Cardiac fibroblast (primary cell): ENCODE results near the gene SMG6.
"Not testable (repeated sequence)": the region's sequence is repeated elsewhere in the genome, so short reads cannot be mapped to it uniquely, and the experiment has no call there.

Experiments
- DNase-seq, 2 donors: peaks; one replicate each; pipeline versions ENCODE4 v3.0.0 to v3.0.0-alpha.2; 2010; ENCODE audit warnings: low read depth in 2 of 2
- H3K4me3 ChIP-seq, 2 donors: replicated peaks in 1 of 2; 1 replicate in 1 of 2; 2 replicates in 1 of 2; pipeline ENCODE4 v1.5.1; 2011; ENCODE audit warnings: low read depth in 2 of 2, low read length in 2 of 2, mild to moderate bottlenecking in 2 of 2, moderate library complexity in 1 of 2
- CTCF ChIP-seq: IDR thresholded peaks from one replicate; pipeline ENCODE4 v1.5.1; 2011; ENCODE audit warnings: low read depth, mild to moderate bottlenecking, low read length, inconsistent platforms

SMG6 gene

GRCh38 chr17:2149934-2150333, 153.7 kb downstream of the SMG6 start:
- no peak for TF ChIP-seq CTCF
- H3K4me3 ChIP-seq: no peak overlapping the region
- no peak for DNase-seq

- no peak overlapping the region for H3K4me3 ChIP-seq
- no peak for DNase-seq
- TF ChIP-seq CTCF: no peak
Observed at GRCh38 chr17:2146132-2146871, 157.3 kb downstream of the SMG6 start.

- no peak for DNase-seq
- TF ChIP-seq CTCF: no peak
- no peak overlapping the region for H3K4me3 ChIP-seq
Observed at GRCh38 chr17:2144701-2145100, 158.9 kb downstream of the SMG6 start.

- H3K4me3 ChIP-seq: no peak overlapping the region
- DNase-seq: no peak
- no peak for TF ChIP-seq CTCF
Observed at GRCh38 chr17:2143332-2143731, 160.3 kb downstream of the SMG6 start.

- H3K4me3 ChIP-seq, DNase-seq: not testable (repeated sequence)
Observed at GRCh38 chr17:2142682-2143081, 160.9 kb downstream of the SMG6 start.

GRCh38 chr17:2140683-2141082, 162.9 kb downstream of the SMG6 start:
- no peak for TF ChIP-seq CTCF
- no peak for DNase-seq

GRCh38 chr17:2138761-2139160, 164.8 kb downstream of the SMG6 start:
- no peak for TF ChIP-seq CTCF
- H3K4me3 ChIP-seq: no peak overlapping the region
- DNase-seq: peak; percentile 30 to 61

More at GRCh38 chr17:2140683-2141082, 162.9 kb downstream of the SMG6 start:
- H3K4me3 ChIP-seq: no peak overlapping the region
